Mesenchymal stem cell (in vitro differentiated cells and primary cell): ENCODE measurements around the gene DSCAM.

Experiments used
- DNase-seq: peaks from one replicate; pipeline ENCODE4 v3.0.0-alpha.2; 2013
- H2AFZ ChIP-seq: one replicate; pipeline ENCODE4 v1.6.1; 2013; ENCODE audit warnings: low read depth, mild to moderate bottlenecking, control low read depth, inconsistent platforms, low read length, moderate library complexity
- H2AK5ac ChIP-seq: 2 replicates; pipeline ENCODE4 v1.6.1; 2013; ENCODE audit warnings: low read length, moderate library complexity, mild to moderate bottlenecking, inconsistent platforms; ENCODE audit not compliant: severe bottlenecking
- H2BK120ac ChIP-seq: one replicate; pipeline ENCODE4 v1.6.1; 2013; ENCODE audit warnings: low read depth, mild to moderate bottlenecking, inconsistent platforms, low read length, moderate library complexity
- H2BK12ac ChIP-seq, 2 experiments: one replicate each; pipeline ENCODE4 v1.6.1; 2013; ENCODE audit warnings: inconsistent platforms in 2 of 2, low read length in 2 of 2, mild to moderate bottlenecking in 2 of 2, moderate library complexity in 2 of 2, control low read depth in 1 of 2
- H2BK15ac ChIP-seq: one replicate; pipeline ENCODE4 v1.6.1; 2013; ENCODE audit warnings: mild to moderate bottlenecking, low read depth, inconsistent platforms; ENCODE audit not compliant: poor library complexity, severe bottlenecking
- H2BK5ac ChIP-seq: 2 replicates; pipeline ENCODE4 v1.6.1; 2013; ENCODE audit warnings: low read depth, mild to moderate bottlenecking, low read length, control low read depth, inconsistent platforms; ENCODE audit not compliant: poor library complexity, severe bottlenecking
- H3K14ac ChIP-seq, 2 experiments: one replicate each; pipeline ENCODE4 v1.6.1; 2013; ENCODE audit warnings: inconsistent platforms in 2 of 2, low read length in 2 of 2, control low read depth in 1 of 2, mild to moderate bottlenecking in 1 of 2, moderate library complexity in 1 of 2
- H3K18ac ChIP-seq, 2 experiments: one replicate each; pipeline ENCODE4 v1.6.1; 2013; ENCODE audit warnings: inconsistent platforms in 2 of 2, low read length in 2 of 2, control low read depth in 1 of 2, low read depth in 1 of 2, mild to moderate bottlenecking in 1 of 2
- H3K23ac ChIP-seq, 2 experiments: one replicate each; pipeline ENCODE4 v1.6.1; 2013; ENCODE audit warnings: inconsistent platforms in 2 of 2, low read length in 2 of 2, mild to moderate bottlenecking in 2 of 2, moderate library complexity in 2 of 2, control low read depth in 1 of 2
- H3K27ac ChIP-seq: 2 replicates; pipeline ENCODE4 v1.5.1; 2013; ENCODE audit warnings: mild to moderate bottlenecking, moderate library complexity, low read length, control low read depth, inconsistent platforms; ENCODE audit not compliant: poor library complexity, severe bottlenecking
- H3K27me3 ChIP-seq, 2 experiments: 2 replicates each; pipeline versions ENCODE4 v1.6.1 to v1.7.0; 2013; ENCODE audit warnings: low read length in 2 of 2, mild to moderate bottlenecking in 2 of 2, moderate library complexity in 2 of 2, control low read depth in 1 of 2, inconsistent platforms in 1 of 2; ENCODE audit not compliant: control insufficient read depth in 1 of 2, insufficient read depth in 1 of 2
- H3K36me3 ChIP-seq, 2 experiments: 2 replicates each; pipeline versions ENCODE4 v1.6.1 to v1.7.0; 2013; ENCODE audit warnings: low read length in 2 of 2, control low read depth in 1 of 2, inconsistent platforms in 1 of 2, low read depth in 1 of 2, mild to moderate bottlenecking in 1 of 2; ENCODE audit not compliant: insufficient read depth in 2 of 2, control insufficient read depth in 1 of 2
- H3K4ac ChIP-seq, 2 experiments: one replicate each; pipeline ENCODE4 v1.6.1; 2013; ENCODE audit warnings: inconsistent platforms in 2 of 2, low read length in 2 of 2, mild to moderate bottlenecking in 2 of 2, moderate library complexity in 2 of 2, control low read depth in 1 of 2, low read depth in 1 of 2
- H3K4me1 ChIP-seq: 2 replicates; pipeline ENCODE4 v1.6.1; 2013; ENCODE audit warnings: low read depth, low read length, control low read depth; ENCODE audit not compliant: control insufficient read depth, insufficient read depth
- H3K4me2 ChIP-seq: 2 replicates; pipeline ENCODE4 v1.6.1; 2013; ENCODE audit warnings: low read length, mild to moderate bottlenecking, inconsistent platforms; ENCODE audit not compliant: poor library complexity, severe bottlenecking
- H3K4me3 ChIP-seq, 2 experiments: 2 replicates each; pipeline versions ENCODE4 v1.5.1 to v1.7.0; 2013; ENCODE audit warnings: low read length in 2 of 2, mild to moderate bottlenecking in 2 of 2, control low read depth in 1 of 2, low read depth in 1 of 2; ENCODE audit not compliant: insufficient read depth in 1 of 2
- H3K79me1 ChIP-seq: replicated peaks from 2 replicates; pipeline ENCODE4 v1.6.1; 2013; ENCODE audit warnings: mild to moderate bottlenecking, control low read depth, low read length, inconsistent platforms; ENCODE audit not compliant: poor library complexity, severe bottlenecking
- H3K9ac ChIP-seq: 2 replicates; pipeline ENCODE4 v1.7.0; 2013; ENCODE audit warnings: mild to moderate bottlenecking, low read length, moderate library complexity
- H3K9me3 ChIP-seq: 2 replicates; pipeline ENCODE4 v1.7.0; 2013; ENCODE audit warnings: mild to moderate bottlenecking, low read length; ENCODE audit not compliant: control insufficient read depth
- H4K8ac ChIP-seq: one replicate; pipeline ENCODE4 v1.6.1; 2013; ENCODE audit warnings: inconsistent platforms, mild to moderate bottlenecking, low read length, moderate library complexity
- H4K91ac ChIP-seq: one replicate; pipeline ENCODE4 v1.6.1; 2013; ENCODE audit warnings: mild to moderate bottlenecking, low read length, inconsistent platforms
- WGBS: methylation state at CpG from one replicate; pipeline ENCODE4 v1.1.7; 2013; ENCODE audit warnings: mixed read lengths; 5-methylcytosine and 5-hydroxymethylcytosine counted together

Gene DSCAM

GRCh38 chr21:40099809-40100208 lies 747.1 kb downstream of the DSCAM start:
- Histone ChIP-seq H3K18ac (no peak overlapping the region), H3K4me3 (no peak overlapping the region), H2AFZ (no peak overlapping the region), H3K4ac (no peak overlapping the region), H3K27ac (no peak overlapping the region), H3K23ac (no peak overlapping the region), H4K8ac (no peak overlapping the region), H4K91ac (no peak overlapping the region), H2BK15ac (no peak overlapping the region), H3K27me3 (no peaks in the 10 kb centered on the region), H3K4me2 (no peak overlapping the region), H2AK5ac (no peak overlapping the region), H2BK5ac (no peak overlapping the region), H3K9me3 (no peaks in the 10 kb centered on the region), H3K79me1 (no peaks in the 10 kb centered on the region), H2BK12ac (no peak overlapping the region), H3K14ac (no peak overlapping the region), H3K4me1 (no peaks in the 10 kb centered on the region), H3K36me3 (no peaks in the 10 kb centered on the region), H2BK120ac (no peak overlapping the region), H3K9ac (no peak overlapping the region)
- DNase-seq: no peak
- 63% methylated on average over 3 of the region's 3 CpGs for WGBS

DNA sequence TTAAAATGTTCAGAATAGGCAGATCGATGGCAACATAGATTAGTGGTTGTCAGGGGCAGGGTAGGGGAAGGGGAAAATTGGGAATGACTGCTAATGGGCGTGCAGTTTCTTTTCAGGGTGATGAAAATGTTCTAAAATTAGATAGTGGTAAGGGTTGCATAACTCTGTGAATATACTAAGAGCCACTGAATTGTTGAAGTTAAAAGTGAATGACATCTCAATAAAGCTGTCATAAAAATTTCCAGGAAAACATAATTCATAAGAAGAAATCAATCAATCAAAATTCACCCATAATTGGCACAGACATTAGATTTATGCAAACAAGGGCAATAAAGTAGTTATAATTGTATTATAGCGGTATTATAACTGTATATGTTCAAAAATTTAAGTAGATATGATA lies 751.5 kb downstream of the DSCAM start:
- H3K4me2 ChIP-seq: no peak overlapping the region
- H3K79me1 ChIP-seq: no peaks in the 10 kb centered on the region
- no peak overlapping the region for H2BK120ac ChIP-seq
- H3K27me3 ChIP-seq: no peaks in the 10 kb centered on the region
- no peak overlapping the region for H2AK5ac ChIP-seq
- no peak overlapping the region for H3K18ac ChIP-seq
- H3K9ac ChIP-seq: no peak overlapping the region
- H3K14ac ChIP-seq: no peak overlapping the region
- no peak overlapping the region for H3K23ac ChIP-seq
- no peaks in the 10 kb centered on the region for H3K9me3 ChIP-seq
- H4K91ac ChIP-seq: no peak overlapping the region
- no peak overlapping the region for H3K4ac ChIP-seq
- H3K4me1 ChIP-seq: no peaks in the 10 kb centered on the region
- H2BK12ac ChIP-seq: no peak overlapping the region
- no peak overlapping the region for H2BK15ac ChIP-seq
- no peak overlapping the region for H3K27ac ChIP-seq
- H3K4me3 ChIP-seq: no peak overlapping the region
- no peaks in the 10 kb centered on the region for H3K36me3 ChIP-seq
- WGBS: 51% methylated on average over 2 of the region's 3 CpGs
- no peak overlapping the region for H2AFZ ChIP-seq
- no peak for DNase-seq
- no peak overlapping the region for H2BK5ac ChIP-seq
- H4K8ac ChIP-seq: no peak overlapping the region

DNA sequence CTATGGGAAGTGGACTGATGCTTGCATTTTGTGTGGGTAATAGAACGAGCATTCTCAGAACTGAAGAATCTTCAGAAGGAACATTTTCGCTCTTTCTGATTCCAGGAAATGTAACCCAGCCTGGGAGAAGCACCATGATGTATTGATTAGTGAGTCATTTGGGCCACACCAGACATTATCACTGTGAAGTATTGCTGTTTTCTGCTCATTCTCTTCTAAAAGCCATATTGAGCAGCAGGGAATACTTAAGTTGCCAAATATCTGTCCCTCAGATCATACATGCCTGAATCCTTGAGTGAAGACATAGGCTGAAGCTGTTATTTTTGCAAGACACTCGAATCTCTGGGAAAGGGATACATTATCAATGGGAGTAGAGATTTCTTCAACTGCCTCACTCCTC lies 766.6 kb downstream of the DSCAM start:
- Histone ChIP-seq H2BK15ac (no peak overlapping the region), H3K79me1 (no peaks in the 10 kb centered on the region), H3K27ac (no peak overlapping the region)

GRCh38 chr21:40074710-40075109 lies 772.2 kb downstream of the DSCAM start:
- no peaks in the 10 kb centered on the region for H3K4me1 ChIP-seq
- no peak overlapping the region for H2BK5ac ChIP-seq
- H3K9ac ChIP-seq: no peak overlapping the region
- no peaks in the 10 kb centered on the region for H3K79me1 ChIP-seq
- no peak for DNase-seq
- no peak overlapping the region for H2AK5ac ChIP-seq
- H4K91ac ChIP-seq: no peak overlapping the region
- no peak overlapping the region for H4K8ac ChIP-seq
- no peak overlapping the region for H3K4me3 ChIP-seq
- 73% methylated on average over 8 of the region's 8 CpGs for WGBS
- no peaks in the 10 kb centered on the region for H3K9me3 ChIP-seq
- no peak overlapping the region for H3K23ac ChIP-seq
- no peak overlapping the region for H2BK120ac ChIP-seq
- H2AFZ ChIP-seq: no peak overlapping the region
- H3K36me3 ChIP-seq: no peaks in the 10 kb centered on the region
- H3K27me3 ChIP-seq: no peaks in the 10 kb centered on the region
- no peak overlapping the region for H3K4ac ChIP-seq
- no peak overlapping the region for H2BK15ac ChIP-seq
- no peak overlapping the region for H3K18ac ChIP-seq
- H2BK12ac ChIP-seq: no peak overlapping the region
- H3K27ac ChIP-seq: no peak overlapping the region
- H3K4me2 ChIP-seq: no peak overlapping the region
- H3K14ac ChIP-seq: no peak overlapping the region

More for the DNA sequence above, 766.6 kb downstream of the DSCAM start:
- DNase-seq: no peak
- no peak overlapping the region for H3K4me3 ChIP-seq
- H3K4me1 ChIP-seq: no peaks in the 10 kb centered on the region
- H2BK120ac ChIP-seq: no peak overlapping the region
- no peak overlapping the region for H2BK5ac ChIP-seq
- no peak overlapping the region for H2AFZ ChIP-seq
- no peak overlapping the region for H3K4me2 ChIP-seq
- H3K36me3 ChIP-seq: no peaks in the 10 kb centered on the region
- H4K8ac ChIP-seq: no peak overlapping the region
- WGBS: 81% methylated on average over 3 of the region's 3 CpGs
- no peak overlapping the region for H2AK5ac ChIP-seq
- no peaks in the 10 kb centered on the region for H3K27me3 ChIP-seq
- H3K18ac ChIP-seq: no peak overlapping the region
- no peak overlapping the region for H2BK12ac ChIP-seq
- H3K14ac ChIP-seq: no peak overlapping the region
- H3K4ac ChIP-seq: no peak overlapping the region
- no peak overlapping the region for H4K91ac ChIP-seq
- no peaks in the 10 kb centered on the region for H3K9me3 ChIP-seq
- H3K23ac ChIP-seq: no peak overlapping the region
- no peak overlapping the region for H3K9ac ChIP-seq
